ENCODE measurements around the gene HENMT1.

Gene HENMT1

GRCh38 chr1:108665771-108666170 is 4.9 kb upstream of the HENMT1 start:
- no peak for TF ChIP-seq ZFX (IDR thresholded peaks at IDR 0.05)
- TF ChIP-seq, protein P1, sequence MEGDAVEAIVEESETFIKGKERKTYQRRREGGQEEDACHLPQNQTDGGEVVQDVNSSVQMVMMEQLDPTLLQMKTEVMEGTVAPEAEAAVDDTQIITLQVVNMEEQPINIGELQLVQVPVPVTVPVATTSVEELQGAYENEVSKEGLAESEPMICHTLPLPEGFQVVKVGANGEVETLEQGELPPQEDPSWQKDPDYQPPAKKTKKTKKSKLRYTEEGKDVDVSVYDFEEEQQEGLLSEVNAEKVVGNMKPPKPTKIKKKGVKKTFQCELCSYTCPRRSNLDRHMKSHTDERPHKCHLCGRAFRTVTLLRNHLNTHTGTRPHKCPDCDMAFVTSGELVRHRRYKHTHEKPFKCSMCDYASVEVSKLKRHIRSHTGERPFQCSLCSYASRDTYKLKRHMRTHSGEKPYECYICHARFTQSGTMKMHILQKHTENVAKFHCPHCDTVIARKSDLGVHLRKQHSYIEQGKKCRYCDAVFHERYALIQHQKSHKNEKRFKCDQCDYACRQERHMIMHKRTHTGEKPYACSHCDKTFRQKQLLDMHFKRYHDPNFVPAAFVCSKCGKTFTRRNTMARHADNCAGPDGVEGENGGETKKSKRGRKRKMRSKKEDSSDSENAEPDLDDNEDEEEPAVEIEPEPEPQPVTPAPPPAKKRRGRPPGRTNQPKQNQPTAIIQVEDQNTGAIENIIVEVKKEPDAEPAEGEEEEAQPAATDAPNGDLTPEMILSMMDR (conservative IDR thresholded peaks at IDR 0.05), result no peak

GRCh38 chr1:108665067-108665466 is 4.2 kb upstream of the HENMT1 start:
- H3K27ac ChIP-seq, result no peak overlapping the region
- TF ChIP-seq, protein P1 (conservative IDR thresholded peaks at IDR 0.05), result no peak
- no peak for TF ChIP-seq ZFX (IDR thresholded peaks at IDR 0.05)

More at GRCh38 chr1:108665771-108666170, 4.9 kb upstream of the HENMT1 start:
- H3K27ac ChIP-seq, result no peak overlapping the region

- TF ChIP-seq ZFX (IDR thresholded peaks at IDR 0.05), result no peak
- TF ChIP-seq, protein P1 (conservative IDR thresholded peaks at IDR 0.05), result no peak
- H3K27ac ChIP-seq, result no peak overlapping the region
Observed at GRCh38 chr1:108664481-108664880, 3.6 kb upstream of the HENMT1 start.

DNA sequence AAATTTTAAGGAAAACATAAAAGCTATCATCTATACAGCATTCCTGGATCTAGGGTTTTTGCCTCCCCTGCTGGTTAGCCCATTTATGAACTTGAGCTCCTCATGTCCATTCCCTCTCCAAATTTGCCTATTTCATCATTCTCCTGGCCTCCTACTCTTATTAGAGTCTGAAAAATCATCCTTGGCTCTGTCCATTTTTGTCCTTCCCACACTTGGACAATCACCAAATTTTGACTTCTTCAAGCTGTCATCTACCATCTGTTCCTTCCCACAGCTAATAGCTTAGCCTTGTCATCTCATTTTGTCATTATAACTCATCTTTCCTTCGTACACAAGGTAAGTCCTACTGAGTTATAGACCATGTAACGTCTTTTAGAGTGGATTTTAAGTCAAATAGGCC is 2.2 kb upstream of the HENMT1 start:
- no peak overlapping the region for H3K27ac ChIP-seq
- TF ChIP-seq, protein P1 (conservative IDR thresholded peaks at IDR 0.05), result no peak
- TF ChIP-seq ZFX (IDR thresholded peaks at IDR 0.05), result no peak

DNA sequence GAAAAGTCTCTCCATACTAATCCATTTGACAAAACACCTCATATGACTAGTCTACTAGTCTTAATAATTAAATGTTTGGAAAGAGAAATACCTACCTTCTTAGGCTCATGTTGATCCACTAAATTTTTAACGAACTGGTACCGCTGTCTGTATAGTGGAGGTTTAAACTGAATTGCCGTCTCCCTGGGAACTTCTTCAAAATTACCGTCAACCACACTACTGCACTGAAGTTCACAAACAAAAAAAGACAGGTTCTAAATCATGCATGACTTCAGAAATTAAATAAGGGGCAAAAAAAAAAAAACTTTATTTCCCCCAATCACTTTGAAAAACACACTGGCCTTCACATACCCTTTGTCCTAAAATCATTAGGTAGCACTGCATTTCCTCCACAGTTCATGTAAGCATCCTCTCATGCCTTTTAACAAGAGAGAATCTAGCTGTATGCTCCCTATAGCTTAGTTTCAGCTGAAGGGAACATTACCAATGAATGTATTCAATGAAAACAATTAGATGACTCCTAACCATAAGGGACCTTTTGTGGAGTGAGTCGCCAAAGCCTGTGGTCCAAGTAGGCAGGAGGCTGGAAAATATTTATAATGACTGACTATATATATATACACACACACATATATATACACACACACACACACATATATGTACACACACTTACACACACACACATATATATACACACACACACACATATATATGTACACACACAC is 3.4 kb downstream of the HENMT1 start:
- H3K27ac ChIP-seq, result no peak overlapping the region
- no peak for TF ChIP-seq ZFX (IDR thresholded peaks at IDR 0.05)
- TF ChIP-seq, protein P1 (conservative IDR thresholded peaks at IDR 0.05), result no peak

DNA sequence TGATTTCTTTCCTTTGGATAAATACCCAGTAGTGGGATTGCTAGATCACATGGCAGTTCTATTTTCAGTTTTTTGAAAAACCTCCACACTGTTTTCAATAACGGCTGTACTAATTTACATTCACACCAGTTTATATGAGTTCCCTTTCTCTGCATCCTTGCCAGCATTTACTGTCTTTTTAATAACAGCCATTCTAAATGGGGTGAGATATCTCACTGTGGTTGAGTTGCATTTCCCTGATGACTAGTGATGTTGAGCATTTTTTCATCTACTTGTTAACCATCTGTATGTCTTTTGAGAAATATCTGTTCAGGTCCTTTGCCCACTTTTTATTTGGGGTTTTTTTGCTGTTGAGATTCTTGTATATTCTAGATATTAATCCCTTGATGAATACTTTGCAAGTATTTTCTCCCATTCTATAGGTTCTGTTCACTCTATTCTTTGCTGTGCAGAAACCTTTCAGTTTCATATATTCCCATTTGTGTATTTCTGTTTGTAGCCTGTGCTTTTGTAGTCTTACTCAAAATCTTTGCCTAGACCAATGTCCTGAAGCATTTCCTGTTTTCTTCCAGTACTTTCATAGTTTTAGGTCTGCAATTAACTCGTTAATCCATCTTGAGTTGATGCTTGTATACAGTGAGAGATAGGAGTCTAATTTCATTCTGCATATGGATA is 7.3 kb downstream of the HENMT1 start:
- TF ChIP-seq, protein P1 (conservative IDR thresholded peaks at IDR 0.05), result no peak
- TF ChIP-seq ZFX (IDR thresholded peaks at IDR 0.05), result no peak
- H3K27ac ChIP-seq, result no peak overlapping the region

GRCh38 chr1:108646648-108647269 is 14.1 kb downstream of the HENMT1 start:
- no peak overlapping the region for H3K27ac ChIP-seq
- TF ChIP-seq, protein P1 (conservative IDR thresholded peaks at IDR 0.05), result no peak
- TF ChIP-seq ZFX (IDR thresholded peaks at IDR 0.05), result no peak
